KMS-11 (cell line): ENCODE measurements around the gene LAPTM5.

Experiments used
- H2AFZ ChIP-seq: fragments of 200-600 bp; sonication (generic); 2 replicates; pipeline ENCODE4 v1.6.1; 2016; ENCODE audit warnings: antibody characterized with exemption, mixed run types, low read depth
- H3K27ac ChIP-seq: fragments of 200-600 bp; sonication (generic); 2 replicates; pipeline ENCODE4 v1.6.1; 2016; ENCODE audit warnings: mild to moderate bottlenecking, mixed run types
- H3K27me3 ChIP-seq: fragments of 200-600 bp; sonication (generic); 2 replicates; pipeline ENCODE4 v1.6.1; 2017; ENCODE audit warnings: mild to moderate bottlenecking, low read depth, mixed run types, moderate library complexity; ENCODE audit not compliant: insufficient read depth
- H3K36me3 ChIP-seq: fragments of 200-600 bp; sonication (generic); 2 replicates; pipeline ENCODE4 v1.6.1; 2017; ENCODE audit warnings: mild to moderate bottlenecking, mixed run types; ENCODE audit not compliant: insufficient read depth
- H3K4me1 ChIP-seq: fragments of 200-600 bp; sonication (generic); 2 replicates; pipeline ENCODE4 v1.6.1; 2016; ENCODE audit warnings: mild to moderate bottlenecking, low read depth, mixed run types; ENCODE audit not compliant: poor library complexity, severe bottlenecking
- H3K4me2 ChIP-seq: fragments of 200-600 bp; sonication (generic); 2 replicates; pipeline ENCODE4 v1.7.0; 2016; ENCODE audit warnings: mild to moderate bottlenecking, mixed run types
- H3K4me3 ChIP-seq: fragments of 200-600 bp; sonication (generic); IDR thresholded peaks from 2 replicates; pipeline ENCODE4 v1.6.1; 2017; ENCODE audit warnings: low read depth, low read length, mixed read lengths; ENCODE audit not compliant: insufficient read depth
- H3K79me2 ChIP-seq: fragments of 200-600 bp; sonication (generic); 2 replicates; pipeline ENCODE4 v1.6.1; 2016; ENCODE audit warnings: low read depth, mixed run types; ENCODE audit not compliant: insufficient read depth
- H3K9ac ChIP-seq: fragments of 200-600 bp; sonication (generic); 2 replicates; pipeline ENCODE4 v1.6.1; 2016; ENCODE audit warnings: mild to moderate bottlenecking, mixed run types
- H4K20me1 ChIP-seq: fragments of 200-600 bp; sonication (generic); 2 replicates; pipeline ENCODE4 v1.6.1; 2016; ENCODE audit warnings: mild to moderate bottlenecking, mixed run types; ENCODE audit not compliant: insufficient read depth
- CTCF ChIP-seq: fragments of 200-600 bp; sonication (generic); conservative IDR thresholded peaks from 2 replicates; pipeline ENCODE4 v1.6.1; 2017; ENCODE audit warnings: low read depth, mild to moderate bottlenecking, antibody characterized with exemption, low read length, moderate library complexity, mixed read lengths

The LAPTM5 gene

DNA sequence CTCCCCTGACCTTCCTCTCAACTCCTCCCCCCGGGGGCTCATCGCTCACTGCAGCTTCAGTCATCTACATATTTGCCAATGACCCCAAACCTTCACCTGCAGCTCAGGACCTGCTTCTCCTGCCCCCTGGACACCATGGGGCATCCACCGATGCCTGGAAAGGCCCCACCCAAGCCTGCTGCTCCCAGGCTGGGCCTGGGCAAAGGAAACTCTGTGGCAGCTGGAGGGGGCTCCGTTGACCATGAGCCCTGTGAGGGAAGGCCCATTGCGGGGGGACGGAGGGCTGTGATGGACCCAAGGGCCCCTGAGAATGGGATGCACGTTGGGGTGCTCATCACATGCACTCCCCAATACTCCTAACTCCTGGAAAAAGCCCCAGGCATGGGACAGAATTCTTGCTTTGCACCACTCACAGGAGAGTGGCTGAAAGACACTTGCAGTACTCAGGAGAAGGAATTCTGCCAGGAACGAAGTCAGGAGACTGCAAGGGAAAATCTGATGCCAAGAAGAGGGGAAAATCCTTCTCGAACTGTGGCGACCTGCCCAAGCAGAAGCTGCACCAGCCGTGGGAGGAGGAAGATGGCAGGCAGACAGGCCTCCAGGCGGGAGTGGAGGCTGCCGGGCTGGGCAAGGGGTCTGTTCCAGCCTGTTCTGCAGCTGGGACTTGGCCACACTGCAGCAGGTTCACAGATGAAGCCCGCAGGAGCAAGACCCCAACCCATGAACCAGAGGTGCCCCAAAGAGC is 52.6 kb downstream of the LAPTM5 start:
- H3K27ac ChIP-seq: no peak overlapping the region
- no peak overlapping the region for H2AFZ ChIP-seq
- peaks cover 36% of the 10 kb centered on the region; the same call in 1 of the 2 replicates for H3K27me3 ChIP-seq
- H3K9ac ChIP-seq: no peak overlapping the region
- no peaks in the 10 kb centered on the region for H3K79me2 ChIP-seq
- no peaks in the 10 kb centered on the region for H4K20me1 ChIP-seq
- H3K4me3 ChIP-seq: no peak overlapping the region
- no peaks in the 10 kb centered on the region for H3K4me1 ChIP-seq
- no peak for TF ChIP-seq CTCF
- H3K4me2 ChIP-seq: no peak overlapping the region
- no peaks in the 10 kb centered on the region for H3K36me3 ChIP-seq

DNA sequence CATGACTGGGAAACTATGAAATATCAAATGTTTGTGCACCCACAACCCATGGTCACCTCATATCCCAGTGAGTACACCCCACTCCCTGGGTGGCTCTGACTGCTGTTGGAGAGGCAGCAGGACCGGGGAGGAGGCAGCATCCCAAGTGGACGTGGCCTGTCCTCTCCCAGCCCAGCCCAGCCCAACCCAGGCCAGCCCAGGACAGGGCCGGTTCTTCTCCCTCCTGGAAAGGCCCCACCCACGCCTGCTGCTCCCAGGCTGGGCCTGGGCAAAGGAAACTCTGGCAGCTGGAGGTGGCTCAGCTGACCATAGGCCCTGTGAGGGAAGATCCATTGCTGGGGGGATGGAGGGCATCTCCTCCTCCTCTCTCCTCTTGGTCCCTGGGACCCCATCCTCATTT is 53.3 kb downstream of the LAPTM5 start:
- TF ChIP-seq CTCF: no peak

DNA sequence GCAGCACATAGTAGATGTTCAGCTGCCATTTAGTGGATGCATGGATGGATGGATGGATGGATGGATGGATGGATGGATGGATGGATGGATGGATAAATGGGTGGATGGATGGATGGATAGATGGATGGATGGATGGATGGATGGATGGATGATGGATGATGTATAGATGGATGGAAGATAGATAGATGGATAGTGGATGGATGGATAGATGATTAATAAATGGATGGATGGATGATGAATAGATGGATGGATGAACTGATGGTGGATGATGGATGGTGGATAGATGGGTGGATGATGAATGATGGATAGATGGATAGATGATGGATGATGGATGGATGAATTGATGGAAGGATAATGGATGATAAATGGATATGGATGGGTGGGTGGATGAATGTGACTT is 54.8 kb downstream of the LAPTM5 start:
- no peak overlapping the region for H3K4me2 ChIP-seq
- H3K79me2 ChIP-seq: no peaks in the 10 kb centered on the region
- peaks cover 30% of the 10 kb centered on the region; the same call in 1 of the 2 replicates for H3K27me3 ChIP-seq
- no peaks in the 10 kb centered on the region for H3K4me1 ChIP-seq
- H2AFZ ChIP-seq: no peak overlapping the region
- H3K36me3 ChIP-seq: no peaks in the 10 kb centered on the region
- H3K9ac ChIP-seq: no peak overlapping the region
- no peak for TF ChIP-seq CTCF
- no peak overlapping the region for H3K4me3 ChIP-seq
- no peak overlapping the region for H3K27ac ChIP-seq
- no peaks in the 10 kb centered on the region for H4K20me1 ChIP-seq

More for the DNA sequence above, 53.3 kb downstream of the LAPTM5 start:
- no peak overlapping the region for H2AFZ ChIP-seq
- no peak overlapping the region for H3K4me2 ChIP-seq
- no peaks in the 10 kb centered on the region for H3K36me3 ChIP-seq
- no peaks in the 10 kb centered on the region for H3K4me1 ChIP-seq
- peaks cover 33% of the 10 kb centered on the region; the same call in 1 of the 2 replicates for H3K27me3 ChIP-seq
- H3K9ac ChIP-seq: no peak overlapping the region
- H3K4me3 ChIP-seq: no peak overlapping the region
- no peak overlapping the region for H3K27ac ChIP-seq
- no peaks in the 10 kb centered on the region for H4K20me1 ChIP-seq
- no peaks in the 10 kb centered on the region for H3K79me2 ChIP-seq

GRCh38 chr1:30701258-30701633 is 56.3 kb downstream of the LAPTM5 start:
- Histone ChIP-seq H3K4me3 (no peak overlapping the region), H3K9ac (no peak overlapping the region), H3K4me2 (no peak overlapping the region), H4K20me1 (no peaks in the 10 kb centered on the region), H3K36me3 (no peaks in the 10 kb centered on the region), H2AFZ (no peak overlapping the region), H3K27ac (no peak overlapping the region), H3K4me1 (no peaks in the 10 kb centered on the region), H3K79me2 (no peaks in the 10 kb centered on the region), H3K27me3 (peaks cover 43% of the 10 kb centered on the region)
- no peak for TF ChIP-seq CTCF
